CD4-positive, alpha-beta memory T cell (primary cell): ENCODE results near the gene DCK. TPM values are rescaled to one million over a fixed set of nuclear protein-coding genes. Genes with fewer than 3 reads are reported as not detected.

Experiments used
- CTCF ChIA-PET: fragments of 350-600 bp; sonication (Branson Sonifier 250); formaldehyde crosslinking; loops from one replicate; lab custom pipeline; 2021; ENCODE audit warnings: inconsistent platforms; ENCODE audit not compliant: partially characterized antibody; lab: Charles Lee
- POLR2A ChIA-PET: fragments of 350-600 bp; sonication (Branson Sonifier 250); formaldehyde crosslinking; loops from one replicate; lab custom pipeline; 2021; ENCODE audit not compliant: partially characterized antibody; lab: Charles Lee
- DNase-seq, 5 donors: peaks; one replicate each; pipeline versions ENCODE4 v3.0.0 to v3.0.0-alpha.2; 2020 to 2022; ENCODE audit warnings: mixed read lengths in 1 of 5
- H3K27ac ChIP-seq: one replicate; pipeline ENCODE4 v1.7.0; 2013; ENCODE audit warnings: low read depth, low read length
- H3K27me3 ChIP-seq: 2 replicates; pipeline ENCODE4 v1.7.0; 2013; ENCODE audit warnings: mild to moderate bottlenecking, low read length, moderate library complexity; ENCODE audit not compliant: insufficient read depth
- H3K36me3 ChIP-seq: 2 replicates; pipeline ENCODE4 v1.7.0; 2013; ENCODE audit warnings: mild to moderate bottlenecking, low read length, moderate library complexity; ENCODE audit not compliant: insufficient read depth
- H3K4me1 ChIP-seq: 2 replicates; pipeline ENCODE4 v1.7.0; 2013; ENCODE audit warnings: mild to moderate bottlenecking, low read length, moderate library complexity; ENCODE audit not compliant: insufficient read depth
- H3K4me3 ChIP-seq, 2 donors: one replicate each; pipeline ENCODE4 v1.7.0; 2013; ENCODE audit warnings: low read length in 2 of 2, mild to moderate bottlenecking in 1 of 2
- H3K9me3 ChIP-seq, 2 donors: one replicate each; pipeline ENCODE4 v1.7.0; 2013; ENCODE audit warnings: low read length in 2 of 2, control low read depth in 1 of 2; ENCODE audit not compliant: control insufficient read depth in 1 of 2
- H3K27ac Mint-ChIP-seq, 7 donors: one replicate each; pipeline ENCODE4 v1.8.0; 2020 to 2021; ENCODE audit warnings: mixed read lengths in 7 of 7, mild to moderate bottlenecking in 6 of 7, inconsistent platforms in 3 of 7, moderate library complexity in 3 of 7
- H3K27me3 Mint-ChIP-seq, 2 donors: one replicate each; pipeline ENCODE4 v1.8.0; 2020 to 2021; ENCODE audit warnings: mixed read lengths in 2 of 2
- H3K36me3 Mint-ChIP-seq, 2 donors: one replicate each; pipeline ENCODE4 v1.8.0; 2020 to 2021; ENCODE audit warnings: mixed read lengths in 2 of 2, inconsistent platforms in 1 of 2, mild to moderate bottlenecking in 1 of 2
- H3K4me1 Mint-ChIP-seq, 4 donors: one replicate each; pipeline ENCODE4 v1.8.0; 2020 to 2021; ENCODE audit warnings: mixed read lengths in 4 of 4, mild to moderate bottlenecking in 1 of 4
- H3K4me3 Mint-ChIP-seq, 8 donors: one replicate each; pipeline ENCODE4 v1.8.0; 2020 to 2021; ENCODE audit warnings: mixed read lengths in 8 of 8, mild to moderate bottlenecking in 7 of 8, moderate library complexity in 6 of 8, inconsistent platforms in 3 of 8
- H3K9me3 Mint-ChIP-seq, 8 donors: one replicate each; pipeline ENCODE4 v1.8.0; 2020 to 2021; ENCODE audit warnings: mixed read lengths in 8 of 8, mild to moderate bottlenecking in 5 of 8, inconsistent platforms in 3 of 8, moderate library complexity in 1 of 8
- intact Hi-C: fragments of 100-400 bp; cut with micrococcal nuclease; formaldehyde crosslinking; loops from one replicate; pipeline ENCODE4 v1.15.1; 2023
- polyA plus RNA-seq, 2 donors: library from polyadenylated mRNA; unstranded; fragments of 300-500 nt; fragmentation: Illumina TruSeq; gene quantifications; one replicate each; pipeline ENCODE4 v1.2.3, GENCODE V29; 2021
- total RNA-seq, 2 experiments: library from RNA; stranded (reverse); gene quantifications; one replicate each; pipeline ENCODE4 v1.2.3, GENCODE V29; 2021

Gene DCK
- total RNA-seq (10 to 100 TPM; 54.7 to 56.9 TPM), polyA plus RNA-seq (100 to 1,000 TPM in 1 of 2 donors, 10 to 100 TPM in 1; 89.4 to 134 TPM)

DNA sequence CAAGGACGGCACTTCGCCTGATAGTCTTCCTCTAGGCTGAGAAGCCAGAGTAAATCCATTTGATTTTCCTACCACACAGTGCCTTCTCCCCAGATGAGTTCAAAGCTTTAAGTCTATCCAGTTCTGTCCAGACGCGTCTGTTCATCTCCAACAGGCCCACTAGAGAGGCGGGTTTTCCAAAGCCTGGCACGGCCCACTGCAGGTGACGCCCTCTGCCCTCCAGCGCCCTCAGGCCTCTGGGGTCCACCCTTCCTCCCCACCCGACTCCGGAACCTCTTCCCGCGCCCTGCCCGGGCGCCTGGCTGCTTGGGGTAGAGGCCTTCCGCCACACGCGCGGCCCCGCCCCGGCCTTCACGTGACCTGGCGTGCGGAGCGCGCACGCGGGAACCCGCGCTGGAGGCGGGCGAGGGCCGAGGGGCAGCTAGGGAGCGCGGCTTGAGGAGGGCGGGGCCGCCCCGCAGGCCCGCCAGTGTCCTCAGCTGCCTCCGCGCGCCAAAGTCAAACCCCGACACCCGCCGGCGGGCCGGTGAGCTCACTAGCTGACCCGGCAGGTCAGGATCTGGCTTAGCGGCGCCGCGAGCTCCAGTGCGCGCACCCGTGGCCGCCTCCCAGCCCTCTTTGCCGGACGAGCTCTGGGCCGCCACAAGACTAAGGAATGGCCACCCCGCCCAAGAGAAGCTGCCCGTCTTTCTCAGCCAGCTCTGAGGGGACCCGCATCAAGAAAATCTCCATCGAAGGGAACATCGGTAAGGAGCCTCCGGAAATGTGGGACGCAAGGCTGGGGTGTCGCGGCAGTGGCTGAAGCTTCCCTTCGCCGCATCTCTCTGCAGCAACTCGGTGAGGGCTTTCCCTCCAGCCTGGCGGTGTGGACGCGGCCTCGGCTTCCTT is at the start of gene DCK:
TSS of gene DCK (plus strand) at position 469 of the 888 bp plus-strand sequence. CDS start at position 656, 187 bp downstream.
- no peaks in the 10 kb centered on the region for H3K9me3 ChIP-seq
- DNase-seq, result peak; percentile 82 to 87 (median 84)
- peak within 1 kb of the TSS; percentile 88 to 99 (median 96) for H3K4me3 Mint-ChIP-seq
- H3K27ac ChIP-seq, result peak within 1 kb of the TSS; percentile 80
- H3K36me3 Mint-ChIP-seq, result peaks cover 7 to 15% of the 10 kb centered on the region in 2 donors
- no peaks in the 10 kb centered on the region for H3K27me3 Mint-ChIP-seq
- intact Hi-C loops, result loop anchor here (1.0 to 5.0 kb wide), 5 partner anchors 11 to 306 kb away; partner anchors contain the start of genes GRSF1, MOB1B and UTP3
- ChIA-PET CTCF (interaction anchor here (0.6 to 8.0 kb wide), 12 partner anchors 8 to 308 kb away, joined by 3 to 127 read pairs (median 4); no protein-coding TSS in a partner anchor), POLR2A (interaction anchor here (0.9 to 4.1 kb wide), 14 partner anchors 10 to 309 kb away, joined by 3 to 44 read pairs (median 6); partner anchors contain the start of genes GRSF1, MOB1B and UTP3)
- peak within 1 kb of the TSS; percentile 87 to 98 (median 95) for H3K27ac Mint-ChIP-seq
- H3K9me3 Mint-ChIP-seq, result no peaks in the 10 kb centered on the region
- peak within 1 kb of the TSS; percentile 81 to 99 for H3K4me3 ChIP-seq
- peaks cover 35 to 55% (median 42%) of the 10 kb centered on the region in 4 donors for H3K4me1 Mint-ChIP-seq
- peaks cover 50% of the 10 kb centered on the region for H3K4me1 ChIP-seq
- H3K27me3 ChIP-seq, result no peaks in the 10 kb centered on the region
- H3K36me3 ChIP-seq, result peaks cover 1% of the 10 kb centered on the region

- Mint-ChIP-seq H3K27me3 (no peaks in the 10 kb centered on the region), H3K36me3 (peaks cover 0 to 9% of the 10 kb centered on the region in 2 donors), H3K4me1 (peaks cover 6 to 12% (median 9%) of the 10 kb centered on the region in 4 donors), H3K27ac (no peak overlapping the region), H3K4me3 (no peak overlapping the region), H3K9me3 (peaks cover 0 to 2% (median 0%) of the 10 kb centered on the region in 8 donors)
- H3K4me1 ChIP-seq, result no peaks in the 10 kb centered on the region
- ChIA-PET POLR2A (no interaction called here), CTCF (interaction anchor here (1.9 kb wide), 1 partner anchor 210 kb away, joined by 4 read pairs; no protein-coding TSS in a partner anchor)
- no peak overlapping the region for H3K27ac ChIP-seq
- H3K9me3 ChIP-seq, result no peaks in the 10 kb centered on the region
- H3K27me3 ChIP-seq, result no peaks in the 10 kb centered on the region
- intact Hi-C loops, result no loop called here
- no peak overlapping the region for H3K4me3 ChIP-seq
- no peak for DNase-seq
- H3K36me3 ChIP-seq, result no peaks in the 10 kb centered on the region
Observed at GRCh38 chr4:70945046-70945445, 48.4 kb upstream of the DCK start.

GRCh38 chr4:70945452-70946055 is 47.9 kb upstream of the DCK start:
- intact Hi-C loops, result no loop called here
- H3K4me1 Mint-ChIP-seq, result peaks cover 4 to 11% (median 8%) of the 10 kb centered on the region in 4 donors
- Histone ChIP-seq H3K36me3 (no peaks in the 10 kb centered on the region), H3K9me3 (no peaks in the 10 kb centered on the region), H3K4me3 (no peak overlapping the region), H3K27me3 (no peaks in the 10 kb centered on the region), H3K4me1 (no peaks in the 10 kb centered on the region), H3K27ac (no peak overlapping the region)
- no peak overlapping the region for H3K27ac Mint-ChIP-seq
- peaks cover 0 to 7% of the 10 kb centered on the region in 2 donors for H3K36me3 Mint-ChIP-seq
- no peak overlapping the region for H3K4me3 Mint-ChIP-seq
- peaks cover 0 to 2% (median 0%) of the 10 kb centered on the region in 8 donors for H3K9me3 Mint-ChIP-seq
- H3K27me3 Mint-ChIP-seq, result no peaks in the 10 kb centered on the region
- POLR2A ChIA-PET, result interaction anchor here (0.7 kb wide), 1 partner anchor 46 kb away, joined by 3 read pairs; no protein-coding TSS in a partner anchor
- CTCF ChIA-PET, result interaction anchor here (1.0 to 1.9 kb wide), 2 partner anchors 26 to 211 kb away, joined by 4 to 6 read pairs; no protein-coding TSS in a partner anchor
- no peak for DNase-seq

DNA sequence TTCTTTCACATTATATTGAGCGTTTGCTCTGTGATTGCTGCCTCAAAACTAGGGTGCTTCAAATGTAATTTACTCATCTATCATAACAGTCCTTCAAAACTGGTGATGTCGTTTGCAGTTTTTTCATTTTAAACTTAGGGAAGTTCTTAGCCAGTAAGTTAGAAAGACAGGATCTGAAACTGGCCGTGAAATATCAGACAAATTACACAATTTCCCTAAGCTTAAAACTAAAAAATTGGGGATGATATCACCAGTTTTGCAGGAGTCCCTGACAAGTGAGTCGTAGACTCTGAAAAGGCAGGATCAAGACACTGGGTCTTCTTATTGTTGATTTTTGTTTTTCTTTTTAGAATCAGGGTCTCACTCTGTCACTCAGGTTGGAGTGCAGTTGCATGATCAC is 46.5 kb upstream of the DCK start:
- Histone ChIP-seq H3K4me1 (no peaks in the 10 kb centered on the region), H3K36me3 (no peaks in the 10 kb centered on the region)

DNA sequence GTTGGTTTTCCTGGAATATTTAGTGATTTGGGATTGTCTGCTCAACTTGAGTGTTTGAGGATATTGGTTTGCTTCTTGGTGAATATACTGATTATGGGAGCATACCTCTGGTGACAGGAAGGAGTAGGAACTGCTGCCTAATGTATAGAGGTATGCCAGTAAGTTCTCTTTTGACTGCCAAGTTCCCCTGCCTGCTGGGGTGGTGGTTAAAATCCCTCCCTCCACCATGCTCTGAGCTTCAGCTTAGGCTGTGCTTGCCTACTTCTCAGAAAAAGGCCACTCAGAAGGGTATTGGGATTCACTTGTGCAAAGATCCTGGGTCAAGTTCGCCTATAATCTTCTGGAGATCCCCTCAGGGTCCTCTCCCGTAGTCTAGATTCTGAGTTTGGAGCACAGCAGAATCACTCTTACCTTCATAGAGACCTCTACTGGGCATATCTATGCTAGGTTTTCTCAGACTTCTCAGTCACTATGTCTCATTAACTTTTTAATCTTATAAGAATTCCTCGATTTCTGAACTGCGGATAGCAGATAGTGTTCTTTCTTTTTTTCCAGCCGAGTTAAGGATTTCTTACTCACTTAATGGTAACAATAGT is 44.7 kb upstream of the DCK start:
- Mint-ChIP-seq H3K36me3 (no peaks in the 10 kb centered on the region), H3K4me1 (peaks cover 9 to 12% (median 10%) of the 10 kb centered on the region in 4 donors), H3K4me3 (no peak overlapping the region), H3K27ac (no peak overlapping the region), H3K27me3 (no peaks in the 10 kb centered on the region), H3K9me3 (peaks cover 0 to 2% (median 0%) of the 10 kb centered on the region in 8 donors)
- ChIA-PET POLR2A (no interaction called here), CTCF (interaction anchor here (1.3 kb wide), 1 partner anchor 297 kb away, joined by 5 read pairs; no protein-coding TSS in a partner anchor)
- no peak for DNase-seq
- Histone ChIP-seq H3K4me3 (no peak overlapping the region), H3K9me3 (no peaks in the 10 kb centered on the region), H3K27ac (no peak overlapping the region), H3K4me1 (no peaks in the 10 kb centered on the region), H3K36me3 (no peaks in the 10 kb centered on the region), H3K27me3 (no peaks in the 10 kb centered on the region)
- intact Hi-C loops, result no loop called here

More for the DNA sequence above, 46.5 kb upstream of the DCK start:
- Mint-ChIP-seq H3K4me1 (peaks cover 7 to 11% (median 8%) of the 10 kb centered on the region in 4 donors), H3K27me3 (no peaks in the 10 kb centered on the region), H3K9me3 (peaks cover 0 to 2% (median 0%) of the 10 kb centered on the region in 8 donors), H3K36me3 (peaks cover 0 to 3% of the 10 kb centered on the region in 2 donors), H3K27ac (no peak overlapping the region), H3K4me3 (no peak overlapping the region)
- CTCF ChIA-PET, result interaction anchor here (1.0 to 1.9 kb wide), 2 partner anchors 11 to 212 kb away, joined by 4 read pairs; no protein-coding TSS in a partner anchor
- Histone ChIP-seq H3K4me3 (no peak overlapping the region), H3K27me3 (no peaks in the 10 kb centered on the region), H3K9me3 (no peaks in the 10 kb centered on the region), H3K27ac (no peak overlapping the region)
- POLR2A ChIA-PET, result no interaction called here
- intact Hi-C loops, result no loop called here
- no peak for DNase-seq

- Mint-ChIP-seq H3K36me3 (peaks cover 0 to 2% of the 10 kb centered on the region in 2 donors), H3K27me3 (no peaks in the 10 kb centered on the region), H3K9me3 (no peaks in the 10 kb centered on the region), H3K4me1 (peaks cover 4 to 10% (median 9%) of the 10 kb centered on the region in 4 donors), H3K4me3 (no peak overlapping the region), H3K27ac (peak overlapping the region in 1 of 7 donors; percentile 15)
- ChIA-PET POLR2A (no interaction called here), CTCF (no interaction called here)
- Histone ChIP-seq H3K27ac (no peak overlapping the region), H3K9me3 (no peaks in the 10 kb centered on the region), H3K4me3 (no peak overlapping the region), H3K27me3 (no peaks in the 10 kb centered on the region), H3K4me1 (no peaks in the 10 kb centered on the region), H3K36me3 (no peaks in the 10 kb centered on the region)
- DNase-seq, result no peak
- intact Hi-C loops, result no loop called here
Observed at GRCh38 chr4:70954032-70954431, 39.4 kb upstream of the DCK start.
